ENCODE results near the gene PIGR.

The PIGR gene

DNA sequence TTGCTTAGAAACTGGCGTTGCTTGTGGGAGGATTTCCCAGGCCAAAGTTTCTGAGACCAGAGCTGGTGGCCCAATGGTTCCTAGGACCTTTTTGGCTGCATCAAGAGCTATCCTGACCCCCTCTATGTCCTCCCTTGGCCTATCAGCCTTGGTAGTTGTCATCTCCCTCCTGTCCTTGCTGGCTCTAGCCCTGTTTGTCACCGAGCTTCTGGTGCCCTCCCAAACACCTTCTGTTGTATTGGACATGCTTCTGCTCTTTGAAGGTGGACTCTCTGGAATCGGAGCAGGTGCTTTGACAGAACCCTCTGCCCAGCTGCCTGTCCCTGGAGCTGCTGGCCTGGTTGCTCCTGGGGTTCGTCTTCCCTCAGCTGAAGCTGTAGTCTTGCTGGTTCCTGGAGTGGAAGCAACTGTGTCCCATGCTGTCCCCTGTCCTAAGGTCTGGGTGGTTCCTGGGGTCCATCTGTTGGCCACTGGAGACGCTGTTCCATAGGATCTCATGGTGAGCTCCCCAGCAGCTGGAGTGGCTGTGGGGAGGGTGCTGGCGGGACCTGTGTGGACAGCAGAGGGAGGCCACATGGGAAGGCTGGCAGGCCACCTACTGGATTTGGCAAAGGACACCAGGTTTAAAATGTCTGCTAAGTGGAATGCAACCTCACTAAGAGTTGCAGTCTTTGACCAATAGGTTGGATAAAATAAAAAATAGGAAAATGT lies 14.6 kb upstream of the PIGR start:
- DNase-seq (ENCODE audit: low read depth in 2 of 2), result no peak

DNA sequence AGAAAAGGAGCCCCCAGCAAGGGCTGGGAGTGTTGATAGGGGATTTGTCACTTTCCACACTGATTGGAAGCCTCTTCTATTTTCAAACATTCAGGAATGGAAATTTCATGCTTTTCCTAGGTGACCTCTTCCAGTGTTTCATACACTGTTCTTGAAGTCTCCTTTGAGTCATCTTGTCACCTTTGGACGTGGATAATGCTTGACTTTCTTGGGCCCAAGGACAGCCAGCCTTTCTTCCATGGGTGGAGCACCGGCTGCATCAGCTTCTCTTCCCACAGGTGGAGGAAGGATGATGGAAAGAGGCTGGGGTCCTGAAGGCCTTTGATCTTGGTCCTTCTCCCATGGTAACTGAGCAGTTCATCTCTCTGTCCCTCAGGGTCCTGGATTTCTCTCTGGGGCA lies 11.9 kb upstream of the PIGR start:
- no peak for DNase-seq (ENCODE audit: low read depth in 2 of 2)

DNA sequence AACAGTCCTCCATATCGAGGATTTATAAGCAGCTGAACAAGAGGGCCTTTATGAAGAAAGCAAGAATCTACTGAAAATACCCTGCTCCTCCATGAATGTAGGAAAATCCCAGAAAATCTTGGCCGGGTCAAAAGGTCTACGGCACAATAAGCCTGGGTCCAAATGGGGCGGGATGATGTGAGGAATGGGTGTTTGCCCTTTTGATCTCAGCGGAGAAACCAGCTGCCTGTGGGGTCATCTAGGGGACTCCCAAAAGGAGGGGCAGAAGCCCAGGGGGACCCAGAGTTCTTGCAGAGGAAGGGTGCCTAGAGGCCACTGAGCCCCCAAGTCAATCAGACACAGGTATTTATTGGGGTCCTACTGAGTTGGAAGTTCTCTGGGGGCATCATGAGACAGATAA lies 11.4 kb upstream of the PIGR start:
- DNase-seq (ENCODE audit: low read depth in 2 of 2), result no peak

DNA sequence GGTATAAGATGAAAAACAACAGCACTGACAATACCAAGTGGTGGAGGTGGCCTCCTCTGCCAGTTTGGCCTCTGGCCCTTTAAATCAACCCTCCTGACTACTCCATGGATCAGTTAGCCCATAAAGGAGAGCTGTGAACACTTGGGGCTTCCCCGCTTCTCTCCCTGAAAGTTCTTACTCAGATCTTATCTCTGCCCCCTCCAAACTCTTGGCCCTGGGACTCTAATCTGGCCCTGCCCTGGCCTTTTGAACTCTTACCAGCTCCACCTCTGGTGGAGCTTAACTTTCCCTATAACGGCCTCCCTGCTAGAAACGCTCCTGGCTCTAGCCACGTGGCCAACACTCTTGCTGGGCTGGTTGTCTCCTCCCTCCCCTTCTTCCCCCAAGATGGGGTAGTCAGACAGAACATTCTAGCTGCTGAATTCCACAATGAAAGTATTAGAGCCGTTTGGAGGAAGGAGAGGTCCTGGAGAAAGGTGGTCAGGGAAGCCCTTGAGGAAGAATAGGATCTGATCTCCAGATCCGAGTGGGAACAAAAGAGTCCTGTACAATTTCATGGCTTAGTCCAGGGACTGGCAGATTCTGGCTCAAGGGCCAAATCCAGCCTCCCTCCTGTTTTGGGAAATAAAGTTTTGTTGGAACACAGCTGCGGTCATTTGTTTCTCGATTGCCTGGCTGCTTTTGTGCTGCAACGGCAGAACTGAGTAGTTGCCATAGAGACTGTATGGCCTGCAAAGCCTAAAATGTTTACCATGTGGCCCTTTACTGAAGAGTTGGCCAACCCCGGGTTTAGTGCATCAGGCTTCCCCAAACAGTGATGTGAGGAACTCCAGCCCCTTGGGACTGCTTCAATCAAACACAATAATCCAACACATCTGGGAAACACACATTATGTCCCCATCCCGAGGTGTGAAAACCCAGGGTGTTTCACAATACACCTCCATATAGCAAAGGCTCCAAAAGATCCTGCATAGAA lies 9.5 kb upstream of the PIGR start:
- no peak for DNase-seq (ENCODE audit: low read depth in 2 of 2)

DNA sequence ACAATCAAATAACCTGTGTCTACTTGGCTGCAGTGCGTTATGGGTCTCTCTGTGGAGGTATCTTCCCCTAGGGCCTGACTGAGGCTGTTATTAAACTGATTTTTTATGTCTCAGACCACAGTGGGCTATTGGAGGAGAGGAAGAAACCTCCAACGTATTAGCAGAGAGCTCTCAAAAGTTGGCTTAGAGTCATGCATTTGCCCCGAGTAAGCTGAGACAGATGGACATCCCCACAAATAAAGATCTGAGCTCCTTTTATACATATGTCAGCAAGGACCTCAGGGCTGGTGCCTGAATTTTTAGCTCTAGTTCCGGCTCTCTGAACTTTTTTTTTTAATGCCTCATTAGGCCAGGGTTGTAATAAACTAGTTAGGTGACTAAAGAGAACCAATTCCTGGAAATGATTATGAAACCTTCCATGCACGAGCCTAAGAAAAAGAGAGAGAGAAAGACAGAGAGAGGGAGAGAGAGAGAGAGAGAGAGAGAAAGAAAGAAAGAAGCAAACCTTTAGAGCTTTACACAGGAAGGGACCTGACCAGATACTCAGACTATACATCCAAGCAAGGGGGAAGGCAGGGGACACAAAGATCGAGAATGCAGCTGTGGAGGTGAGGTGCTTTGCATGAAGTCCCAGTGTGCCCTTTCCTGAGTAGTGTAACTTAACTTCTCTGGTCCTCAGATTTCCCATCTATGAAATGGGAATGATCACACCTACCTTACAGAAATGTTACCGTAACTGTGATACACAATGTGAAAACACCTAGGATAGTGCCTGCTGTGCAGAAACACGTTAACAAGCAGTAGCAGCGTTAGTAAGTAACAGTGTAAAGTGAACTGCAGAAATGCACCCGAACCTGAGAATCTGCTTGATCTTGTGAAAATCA lies 8.4 kb upstream of the PIGR start:
- DNase-seq (ENCODE audit: low read depth in 2 of 2), result no peak

DNA sequence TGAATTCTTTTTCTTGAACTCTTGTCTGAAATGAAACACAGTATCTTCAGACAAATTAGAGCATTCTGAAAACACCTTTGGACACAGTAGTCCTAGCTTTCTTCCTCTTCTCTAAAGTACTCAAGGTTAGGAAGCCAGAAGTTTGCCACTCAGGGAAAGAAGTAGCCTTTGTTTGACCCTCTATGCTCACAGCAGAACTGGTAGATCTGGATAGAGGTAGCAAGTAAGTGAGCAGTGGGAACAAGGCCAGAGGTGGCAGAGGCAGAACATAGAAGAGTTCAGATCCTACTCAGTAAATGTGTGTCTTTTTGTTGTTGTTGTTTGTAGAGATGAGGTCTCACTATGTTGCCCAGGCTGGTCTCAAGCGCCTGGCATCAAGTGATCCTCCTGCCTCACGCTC lies 7.4 kb upstream of the PIGR start:
- no peak for DNase-seq (ENCODE audit: low read depth in 2 of 2)

DNA sequence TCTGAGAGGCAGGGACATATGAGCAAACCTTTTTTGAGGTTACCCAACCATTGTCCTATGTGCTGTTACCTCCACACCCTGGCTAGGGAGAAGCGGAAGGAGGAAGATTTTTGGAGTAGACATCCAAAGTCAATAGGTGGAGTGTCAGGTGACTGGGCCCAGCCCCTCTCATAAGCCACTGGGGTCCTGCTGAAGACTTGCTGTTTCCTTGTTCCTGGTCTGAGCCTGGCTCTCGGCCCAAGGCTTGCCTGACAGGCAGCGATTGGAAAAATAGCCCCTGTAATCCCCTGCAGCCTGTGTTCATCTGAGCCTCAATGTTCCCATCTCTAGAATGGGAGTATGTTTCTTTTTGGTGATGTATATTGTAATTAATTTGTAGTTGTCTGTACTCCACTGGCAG lies 6.9 kb upstream of the PIGR start:
- no peak for DNase-seq (ENCODE audit: low read depth in 2 of 2)

DNA sequence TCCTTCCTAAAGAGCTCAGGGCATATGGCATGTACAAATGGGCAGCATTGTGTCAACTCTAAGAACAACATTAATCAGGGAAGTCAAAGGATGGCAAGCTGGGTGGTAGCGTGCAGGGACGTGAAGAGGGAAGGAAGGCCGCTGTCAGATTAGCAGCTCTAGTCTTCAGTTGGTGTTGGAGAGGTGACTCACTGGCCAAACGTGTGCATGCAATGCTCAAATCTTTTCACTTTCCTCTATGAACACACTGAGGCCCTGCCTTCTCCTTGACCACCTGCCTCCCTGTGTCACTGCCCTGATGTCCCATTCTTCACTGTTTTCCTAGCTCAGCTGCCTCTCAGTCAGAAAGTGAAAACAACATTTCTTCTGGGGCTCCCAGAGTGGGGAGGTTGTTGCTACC lies 5.9 kb upstream of the PIGR start:
- no peak for DNase-seq (ENCODE audit: low read depth in 2 of 2)

DNA sequence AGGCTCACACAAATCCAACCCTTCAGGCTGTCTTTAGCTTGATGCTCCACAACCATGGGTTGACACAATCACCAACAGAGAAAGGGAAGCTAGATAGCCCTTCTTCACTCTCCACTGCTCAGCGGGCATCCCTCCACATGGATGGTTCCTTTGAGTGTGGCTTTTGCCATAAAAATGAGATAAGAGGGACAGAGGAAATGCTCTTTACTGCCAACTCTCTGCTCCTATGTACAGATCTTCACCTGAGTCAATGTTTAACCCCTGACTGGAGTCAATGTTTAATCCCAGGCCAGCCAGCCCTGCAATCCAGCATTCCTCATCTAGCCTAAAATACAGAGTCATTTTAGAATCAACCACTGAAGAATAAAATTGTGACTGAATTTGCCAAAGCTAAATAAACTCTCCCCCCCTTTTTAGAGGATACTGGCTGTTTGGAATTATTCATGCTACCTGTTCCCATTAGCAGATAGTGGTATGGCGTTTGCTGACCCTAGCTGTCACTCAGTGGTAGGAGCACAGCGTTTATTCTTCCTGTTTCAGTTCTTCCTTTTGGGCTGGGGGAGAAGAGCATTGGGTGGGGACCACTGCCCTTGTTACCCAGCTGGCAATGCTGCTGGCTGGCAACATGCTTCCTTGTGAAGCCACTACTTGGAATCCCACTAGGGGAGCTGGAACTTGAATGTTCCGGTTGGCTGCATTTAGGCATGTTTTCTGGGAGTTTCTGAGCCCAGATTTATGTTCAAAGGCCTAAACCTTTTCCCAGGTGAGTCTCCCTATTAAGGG lies 5.2 kb upstream of the PIGR start:
- DNase-seq (ENCODE audit: low read depth in 2 of 2), result no peak

DNA sequence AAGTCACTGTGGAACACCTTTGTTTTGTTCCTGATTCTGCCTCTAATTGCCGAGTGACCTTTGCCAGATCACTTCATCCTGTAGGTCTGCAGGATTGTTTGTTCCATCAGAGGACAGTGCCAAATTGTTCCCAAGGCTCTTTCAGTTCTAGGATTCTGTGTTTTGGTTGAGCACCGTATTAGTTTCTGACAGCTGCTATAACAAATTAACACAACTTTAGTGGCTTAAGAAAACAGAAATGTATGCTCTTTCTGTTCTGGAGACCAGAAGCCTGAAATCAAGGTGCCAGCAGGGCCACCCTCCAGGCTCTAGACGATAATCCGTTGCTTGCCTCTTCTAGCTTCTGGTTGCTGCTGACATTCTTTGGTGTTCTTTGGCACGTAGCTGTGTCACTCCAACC lies 3.4 kb upstream of the PIGR start:
- DNase-seq (ENCODE audit: low read depth in 2 of 2), result no peak

DNA sequence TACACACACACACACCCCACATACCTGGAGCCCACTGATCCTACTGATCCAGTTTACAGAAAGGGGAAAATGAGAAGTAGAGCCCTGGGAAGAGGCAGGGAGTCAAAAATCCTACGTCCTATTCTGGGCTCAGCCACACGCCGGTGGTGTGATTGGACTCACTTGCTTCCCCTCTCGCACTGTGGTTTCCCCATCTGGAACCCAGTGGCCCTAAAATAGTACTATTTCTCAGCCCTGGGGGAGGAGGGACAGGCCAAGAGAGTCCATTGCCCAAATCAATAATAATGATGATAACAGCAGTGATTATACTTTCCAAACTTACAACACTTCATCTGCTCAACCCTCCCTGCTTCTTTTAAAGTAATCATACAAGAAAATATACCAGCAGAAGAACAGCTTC lies 2.9 kb upstream of the PIGR start:
- DNase-seq (ENCODE audit: low read depth in 2 of 2), result no peak

DNA sequence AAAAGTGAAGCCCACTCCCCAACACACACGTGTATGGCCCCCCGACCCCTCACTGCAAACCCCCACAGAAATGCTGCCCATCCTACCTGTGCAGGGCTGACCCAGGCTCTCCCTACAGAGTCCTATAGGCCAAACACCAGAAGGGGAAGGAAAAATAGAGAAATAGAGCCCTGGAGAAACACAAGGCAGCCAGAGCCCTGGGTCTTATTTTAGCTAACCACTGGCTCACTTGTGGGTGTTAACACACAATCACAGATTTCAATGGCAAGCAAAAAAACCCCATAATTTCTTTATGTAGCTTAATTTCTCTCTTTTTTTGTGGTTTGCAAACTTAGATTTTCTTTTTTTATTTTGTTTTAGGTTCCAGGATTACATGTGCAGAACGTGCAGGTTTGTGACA lies 989 bp upstream of the PIGR start:
- DNase-seq (ENCODE audit: low read depth in 2 of 2), result no peak

DNA sequence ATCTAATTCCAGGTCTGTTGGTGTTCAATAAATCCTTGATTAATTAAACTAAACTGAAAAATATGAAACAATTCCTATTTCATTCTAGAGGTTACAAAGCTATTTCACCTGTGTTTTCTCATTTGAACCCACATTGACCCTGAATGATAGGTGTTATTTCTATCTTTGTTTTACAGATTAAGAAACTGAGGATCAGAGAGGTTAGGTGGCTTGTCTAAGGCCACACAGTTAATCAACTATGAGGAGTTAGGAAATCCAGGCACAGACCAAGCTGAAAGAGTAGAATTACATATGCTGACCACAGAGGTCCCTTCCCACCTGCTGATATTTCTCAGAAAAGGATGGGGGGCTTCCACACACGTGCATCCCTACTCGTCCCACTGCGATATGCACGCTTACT lies 487 bp downstream of the PIGR start:
- no peak for DNase-seq (ENCODE audit: low read depth in 2 of 2)

DNA sequence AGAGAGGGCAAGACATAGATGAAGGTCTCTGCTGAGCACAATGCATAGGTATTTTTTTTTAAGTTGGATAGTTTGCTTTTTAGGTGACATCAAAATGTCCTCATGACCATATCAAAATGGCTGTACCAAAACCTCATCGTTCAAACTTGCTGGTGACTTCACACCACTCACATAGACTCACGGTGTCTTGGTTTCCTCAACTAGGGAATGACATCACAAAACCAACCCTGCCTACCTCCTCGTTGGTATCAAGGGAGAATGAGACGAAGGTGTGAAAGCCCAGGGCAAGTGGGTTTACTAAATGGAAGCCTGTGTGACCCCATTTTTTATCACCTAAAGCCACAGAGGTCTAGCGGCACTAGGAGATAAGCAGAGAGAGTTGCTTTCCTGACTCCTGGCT lies 1.6 kb downstream of the PIGR start:
- DNase-seq (ENCODE audit: low read depth in 2 of 2), result no peak

DNA sequence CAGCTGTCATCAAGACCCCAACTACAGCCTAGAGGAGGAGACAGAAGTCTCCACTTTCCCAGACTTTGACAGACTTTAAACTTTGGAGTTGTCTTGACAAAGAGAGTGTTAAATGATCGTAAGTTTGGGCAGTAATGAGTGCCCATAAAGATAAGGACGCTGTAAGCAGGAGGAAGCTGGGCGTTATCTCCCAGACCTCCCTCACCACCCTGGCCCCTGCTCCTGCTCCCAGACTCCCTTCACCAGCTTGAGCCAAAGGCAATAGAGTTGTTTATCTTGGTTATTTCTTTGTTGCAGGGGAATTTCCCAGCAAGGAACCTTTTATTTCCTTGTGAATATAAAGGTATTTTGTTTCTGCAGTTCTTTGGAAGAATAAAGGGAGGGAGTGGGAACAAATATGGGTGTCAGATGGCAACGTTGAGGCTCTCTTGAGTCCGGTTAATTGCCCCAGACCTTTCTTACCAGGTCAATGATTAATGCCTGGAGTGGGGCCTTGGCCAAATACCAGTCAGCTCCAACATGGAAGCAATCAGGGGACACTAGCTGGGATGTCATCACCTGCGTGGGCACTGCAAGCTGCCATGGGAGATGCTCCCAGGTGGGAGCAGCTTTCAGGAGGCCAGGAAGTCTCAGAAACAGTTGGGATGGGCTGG lies 4.4 kb downstream of the PIGR start:
- DNase-seq (ENCODE audit: low read depth in 2 of 2), result no peak

DNA sequence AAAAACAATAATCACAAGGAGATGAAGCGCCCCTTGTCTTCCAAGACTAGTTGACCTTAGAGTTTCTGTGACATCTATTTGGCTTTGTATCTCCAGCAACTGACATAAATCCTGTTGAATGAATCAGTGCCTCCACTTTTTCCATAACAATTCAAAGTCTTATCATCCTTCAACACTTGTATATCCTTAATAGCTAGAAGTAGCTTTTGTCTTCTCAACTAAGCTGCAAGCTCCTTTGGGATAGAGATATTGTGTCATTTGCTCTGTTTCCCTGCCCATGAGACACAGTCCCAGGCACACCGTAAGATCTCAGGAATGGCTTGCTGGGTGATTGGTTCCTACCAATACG lies 5.7 kb downstream of the PIGR start:
- no peak for DNase-seq (ENCODE audit: low read depth in 2 of 2)

DNA sequence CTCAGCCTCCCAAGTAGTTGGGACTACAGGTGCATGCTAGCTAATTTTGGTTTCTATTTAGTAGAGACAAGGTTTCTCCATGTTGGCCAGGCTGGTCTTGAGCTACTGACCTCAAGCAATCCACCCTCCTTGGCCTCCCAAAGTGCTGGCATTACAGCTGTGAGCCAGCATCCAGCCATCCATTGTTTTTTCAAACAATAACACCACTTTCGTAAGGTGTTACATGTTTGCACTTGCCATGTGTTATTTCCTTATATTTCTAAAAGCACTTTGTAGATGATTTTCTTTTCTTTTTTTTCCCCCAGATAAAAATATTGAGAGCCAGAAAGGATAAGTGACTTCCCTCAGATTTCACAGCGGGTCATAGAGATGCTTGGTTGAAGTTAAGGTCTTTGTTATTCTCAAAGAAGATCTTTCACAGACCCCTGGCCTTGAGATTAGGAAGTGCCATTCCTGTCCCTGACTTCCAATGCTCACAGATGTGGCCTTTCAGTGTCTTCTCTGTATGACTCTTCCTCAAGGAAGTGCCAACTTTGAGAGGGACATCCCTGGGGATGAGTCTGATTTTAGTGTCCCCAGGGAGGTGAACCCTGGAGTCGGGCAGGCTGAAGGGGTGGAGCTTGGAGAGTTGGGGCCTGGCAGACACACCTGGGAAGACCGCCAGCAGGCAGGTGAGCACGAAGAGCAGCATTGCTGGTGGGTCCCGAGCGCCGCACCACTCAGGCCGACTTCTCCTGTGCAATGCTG lies 6.3 kb downstream of the PIGR start:
- no peak for DNase-seq (ENCODE audit: low read depth in 2 of 2)

DNA sequence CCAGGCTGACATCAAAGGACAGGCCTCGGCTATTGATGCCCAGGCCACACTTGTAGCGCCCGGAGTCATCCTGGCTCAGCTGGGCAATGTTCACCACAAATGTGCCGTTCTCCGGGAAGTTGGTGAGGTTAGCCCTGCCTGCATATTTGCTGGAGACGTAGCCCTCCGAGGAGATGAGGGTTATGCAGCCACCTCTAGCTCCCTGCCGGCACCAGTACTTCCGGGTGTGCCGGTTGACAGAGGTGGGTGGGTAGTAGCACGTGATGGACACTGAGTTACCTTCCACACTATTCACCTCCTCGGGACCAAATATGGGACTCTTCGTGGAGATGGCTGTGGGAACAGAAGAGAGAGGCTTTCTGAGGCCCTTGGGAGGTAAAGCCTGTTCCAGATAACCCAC lies 7.1 kb downstream of the PIGR start:
- no peak for DNase-seq (ENCODE audit: low read depth in 2 of 2)

DNA sequence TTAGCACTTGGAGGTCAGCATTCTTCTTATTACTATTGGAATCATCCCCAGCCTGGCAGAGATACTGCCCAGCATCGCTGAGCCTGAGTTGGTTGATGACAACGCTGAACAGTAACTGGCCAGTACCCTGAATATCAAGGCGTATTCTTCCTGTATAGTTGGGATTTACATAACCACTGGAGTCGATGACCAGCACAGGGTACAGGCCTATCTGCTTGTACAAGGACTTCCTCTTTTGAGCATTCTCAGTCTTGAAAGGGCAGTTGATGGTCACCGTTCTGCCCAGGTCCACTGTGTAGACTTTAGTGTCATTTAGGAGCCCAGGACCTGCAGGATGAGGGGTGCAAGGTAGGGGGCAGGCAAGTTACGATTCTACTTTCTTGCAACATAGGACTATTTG lies 8.8 kb downstream of the PIGR start:
- no peak for DNase-seq (ENCODE audit: low read depth in 2 of 2)

DNA sequence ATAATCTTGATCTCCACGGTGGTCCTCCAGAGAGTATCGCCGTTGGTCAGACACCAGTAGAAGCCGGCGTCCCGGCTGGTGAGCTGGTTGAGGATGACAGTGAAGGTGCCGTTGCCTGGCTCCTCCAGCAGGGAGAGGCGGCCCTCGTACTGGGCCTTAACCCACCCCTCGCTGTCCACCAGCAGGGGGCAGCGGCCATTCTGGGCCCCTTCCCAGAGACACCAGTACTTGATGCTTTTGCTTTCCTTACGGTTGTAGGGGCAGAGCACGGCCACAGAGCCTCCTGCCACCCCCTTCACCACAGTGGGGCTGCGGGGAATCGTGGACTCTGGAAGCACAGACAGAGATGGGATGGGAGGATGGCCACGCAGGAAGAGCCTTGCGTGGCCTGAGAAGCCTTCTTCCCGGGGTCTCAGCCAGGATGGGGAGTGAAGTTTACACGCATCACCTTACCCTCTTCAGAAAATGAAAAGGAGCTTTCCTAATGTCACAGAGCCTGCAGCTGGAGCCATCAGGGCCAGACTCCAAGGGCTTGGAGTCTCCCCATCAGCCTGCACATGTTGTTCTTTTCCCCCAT lies 10.7 kb downstream of the PIGR start:
- DNase-seq (ENCODE audit: low read depth in 2 of 2), result peak; percentile 42 to 46
